A549 treated with GW870086 at 1 μM for 4 hours (cell line): ENCODE data around the gene SLC22A1. TPM values are rescaled to one million over a fixed set of nuclear protein-coding genes. Genes with fewer than 3 reads are reported as not detected.

Experiments
- total RNA-seq: library from RNA; stranded (reverse); fragments of 200-300 nt; extraction: Qiagen RNA extraction; gene quantifications from 5 replicates; pipeline ENCODE4 v1.2.3, GENCODE V29; 2022; ENCODE audit warnings: low read depth

SLC22A1 gene
- total RNA-seq: 1.1 to 2.8 TPM (median 1.7 TPM) in 5 replicates

DNA sequence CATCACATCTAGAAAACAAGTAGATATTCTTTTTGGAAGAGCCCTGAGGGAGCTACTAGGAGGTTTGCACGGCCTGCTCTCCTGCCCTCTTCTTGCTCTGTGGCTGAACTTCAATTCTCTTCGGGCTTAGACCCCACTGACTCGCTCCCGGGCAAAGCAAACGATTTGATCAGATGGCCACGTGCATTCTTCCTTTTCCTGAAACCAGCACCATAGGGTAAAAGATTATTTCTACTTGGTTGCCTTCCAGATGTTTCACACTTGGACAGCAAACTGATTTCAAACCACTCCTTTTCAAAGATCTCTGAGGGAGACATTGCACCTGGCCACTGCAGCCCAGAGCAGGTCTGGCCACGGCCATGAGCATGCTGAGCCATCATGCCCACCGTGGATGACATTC is at the start of gene SLC22A1:
SLC22A1 (plus strand) TSS at position 258 of the 400 bp plus-strand sequence; CDS start at position 379, 121 bp downstream.

Other genes starting within 250 kb of the SLC22A1 start
- not detected in 5 replicates for gene MAS1, start 230.8 kb upstream of the SLC22A1 start, total RNA-seq
- 26.5 to 33.1 TPM (median 31.0 TPM) in 5 replicates for gene IGF2R, start 152.7 kb upstream of the SLC22A1 start, total RNA-seq
- gene SLC22A2, start 137.0 kb downstream of the SLC22A1 start, total RNA-seq: 0.14 TPM in 1 of 5 replicates, not detected in the others
- 40.2 to 51.2 TPM (median 47.9 TPM) in 5 replicates for gene SLC22A3, start 226.6 kb downstream of the SLC22A1 start, total RNA-seq